ENCODE results near the gene EOGT.

EOGT gene

GRCh38 chr3:69032142-69032541 lies 18.7 kb upstream of the EOGT start:
- no peak overlapping the region for H3K4me3 ChIP-seq (replicated peaks; ENCODE audit: low read depth, low read length)
- no peaks in the 10 kb centered on the region for H3K27me3 ChIP-seq (replicated peaks; ENCODE audit: control insufficient read depth, insufficient read depth, low read length)
- peaks cover 3% of the 10 kb centered on the region for H3K36me3 ChIP-seq (ENCODE audit: control insufficient read depth, insufficient read depth, low read length)
- no peak for TF ChIP-seq CTCF (IDR thresholded peaks at IDR 0.05; ENCODE audit: insufficient read depth, low read length, poor library complexity, severe bottlenecking)
- DNase-seq (ENCODE audit: extremely low read depth, insufficient read length) = no peak

- no peak for TF ChIP-seq CTCF (IDR thresholded peaks at IDR 0.05; ENCODE audit: insufficient read depth, low read length, poor library complexity, severe bottlenecking)
- H3K27me3 ChIP-seq (replicated peaks; ENCODE audit: control insufficient read depth, insufficient read depth, low read length) = no peaks in the 10 kb centered on the region
- no peak for DNase-seq (ENCODE audit: extremely low read depth, insufficient read length)
- H3K36me3 ChIP-seq (ENCODE audit: control insufficient read depth, insufficient read depth, low read length) = peaks cover 3% of the 10 kb centered on the region
- no peak overlapping the region for H3K4me3 ChIP-seq (replicated peaks; ENCODE audit: low read depth, low read length)
These were observed 18.2 kb upstream of the EOGT start for GRCh38 chr3:69031635-69032034.

- no peak overlapping the region for H3K4me3 ChIP-seq (replicated peaks; ENCODE audit: low read depth, low read length)
- no peak for TF ChIP-seq CTCF (IDR thresholded peaks at IDR 0.05; ENCODE audit: insufficient read depth, low read length, poor library complexity, severe bottlenecking)
- no peak for DNase-seq (ENCODE audit: extremely low read depth, insufficient read length)
- no peaks in the 10 kb centered on the region for H3K27me3 ChIP-seq (replicated peaks; ENCODE audit: control insufficient read depth, insufficient read depth, low read length)
- H3K36me3 ChIP-seq (ENCODE audit: control insufficient read depth, insufficient read depth, low read length) = peaks cover 2% of the 10 kb centered on the region; the same call in 1 of the 2 replicates
These were observed 7.4 kb upstream of the EOGT start for GRCh38 chr3:69020857-69021256.

- no peak for DNase-seq (ENCODE audit: extremely low read depth, insufficient read length)
- Histone ChIP-seq H3K36me3 (ENCODE audit: control insufficient read depth, insufficient read depth, low read length) (peaks cover 2% of the 10 kb centered on the region; the same call in 1 of the 2 replicates), H3K27me3 (replicated peaks; ENCODE audit: control insufficient read depth, insufficient read depth, low read length) (no peaks in the 10 kb centered on the region), H3K4me3 (replicated peaks; ENCODE audit: low read depth, low read length) (no peak overlapping the region)
- peak; percentile 32 for TF ChIP-seq CTCF (IDR thresholded peaks at IDR 0.05; ENCODE audit: insufficient read depth, low read length, poor library complexity, severe bottlenecking)
These were observed 6.9 kb upstream of the EOGT start for GRCh38 chr3:69020424-69020823.

GRCh38 chr3:69016901-69017300 lies 3.4 kb upstream of the EOGT start:
- H3K36me3 ChIP-seq (ENCODE audit: control insufficient read depth, insufficient read depth, low read length) = no peaks in the 10 kb centered on the region
- H3K4me3 ChIP-seq (replicated peaks; ENCODE audit: low read depth, low read length) = no peak overlapping the region
- no peaks in the 10 kb centered on the region for H3K27me3 ChIP-seq (replicated peaks; ENCODE audit: control insufficient read depth, insufficient read depth, low read length)
- no peak for TF ChIP-seq CTCF (IDR thresholded peaks at IDR 0.05; ENCODE audit: insufficient read depth, low read length, poor library complexity, severe bottlenecking)
- DNase-seq (ENCODE audit: extremely low read depth, insufficient read length) = no peak

GRCh38 chr3:69016102-69016501 lies 2.6 kb upstream of the EOGT start:
- DNase-seq (ENCODE audit: extremely low read depth, insufficient read length) = no peak
- no peak for TF ChIP-seq CTCF (IDR thresholded peaks at IDR 0.05; ENCODE audit: insufficient read depth, low read length, poor library complexity, severe bottlenecking)
- no peaks in the 10 kb centered on the region for H3K36me3 ChIP-seq (ENCODE audit: control insufficient read depth, insufficient read depth, low read length)

More at GRCh38 chr3:69016102-69016501, 2.6 kb upstream of the EOGT start:
- Histone ChIP-seq H3K4me3 (replicated peaks; ENCODE audit: low read depth, low read length) (no peak overlapping the region), H3K27me3 (replicated peaks; ENCODE audit: control insufficient read depth, insufficient read depth, low read length) (no peaks in the 10 kb centered on the region)
